ENCODE results near the gene RAMP3. TPM values are rescaled to one million over a fixed set of nuclear protein-coding genes. Genes with fewer than 3 reads are reported as not detected.

RAMP3 gene
- total and polyA plus RNA-seq, 10 of the 15 experiments (the other 5 are each of a cell fraction or from before 2014, with no cell fraction given) = not detected

DNA sequence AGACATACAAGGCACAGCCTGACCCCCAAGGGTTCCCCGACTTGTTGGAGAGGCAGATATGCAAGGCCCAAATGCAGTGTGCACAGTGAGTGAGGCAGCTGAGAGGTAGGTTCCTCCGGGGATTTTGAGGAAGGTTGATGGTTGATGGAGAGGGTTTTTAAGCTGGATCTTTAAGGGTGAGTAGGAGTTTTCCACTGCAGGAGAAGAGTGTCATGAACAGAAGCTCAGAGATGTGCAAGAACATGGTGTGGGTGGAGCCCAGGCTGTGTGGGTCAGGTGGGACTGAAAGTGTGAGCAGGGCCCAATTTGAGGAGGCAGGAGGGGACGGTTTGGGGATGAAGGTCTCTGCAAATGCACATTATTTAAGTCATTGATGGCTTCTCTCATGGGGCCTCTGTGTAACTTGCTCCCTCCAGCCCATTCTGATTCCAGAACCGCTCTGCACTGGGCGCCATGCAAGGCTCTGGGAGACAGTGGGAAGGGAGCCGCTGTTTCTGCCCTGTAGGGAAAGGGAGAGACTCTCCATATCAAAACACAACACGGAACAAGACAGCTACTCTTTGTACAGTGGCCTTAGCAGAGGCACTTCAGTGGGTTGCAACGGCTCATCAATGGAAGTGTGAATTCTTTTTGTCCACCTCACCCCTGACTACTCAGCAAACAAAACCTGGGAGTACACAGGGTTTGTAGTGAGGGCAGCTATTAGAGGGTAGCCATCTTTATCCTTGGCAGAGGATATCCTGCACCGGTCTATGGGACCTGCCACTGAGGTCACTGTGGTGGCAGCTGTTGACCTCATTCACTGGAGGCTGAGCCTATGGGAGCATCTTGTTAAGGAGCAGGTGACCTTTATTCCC, 29.7 kb downstream of the RAMP3 start:
- ChIA-PET CTCF (no interaction called here), SMC1A (ENCODE audit: uncharacterized antibody, unreplicated experiment) (interaction anchor here (0.7 kb wide), 1 partner anchor 230 kb away, joined by 3 read pairs; no protein-coding TSS in a partner anchor), POLR2A (no interaction called here), RAD21 (ENCODE audit: unreplicated experiment) (no interaction called here)
- H3K36me3 ChIP-seq (ENCODE audit: control insufficient read depth in 2 of 2, insufficient read depth in 2 of 2, low read length in 1 of 2) = no peaks in the 10 kb centered on the region
- FAIRE-seq = no peak
- ATAC-seq = no peak
- H2AFZ ChIP-seq (ENCODE audit: control insufficient read depth, low read depth, low read length) = no peak overlapping the region
- 27% methylated on average over 9 of the region's 9 CpGs for WGBS (ENCODE audit: insufficient coverage, insufficient replicate concordance, low lambda C conversion rate, missing lambda C conversion rate)
- no TSS peak for BruUV-seq (replicated peaks)
- no peak overlapping the region for H3K4me3 ChIP-seq
- in situ Hi-C loops (cut with MboI) (no loop called here), intact Hi-C loops (cut with micrococcal nuclease; ENCODE audit: unreplicated experiment) (no loop called here)
- no peaks in the 10 kb centered on the region for H3K79me2 ChIP-seq (ENCODE audit: control insufficient read depth, insufficient read depth, low read length)
- no peaks in the 10 kb centered on the region; a peak in 1 of 4 replicates for H3K27me3 ChIP-seq (replicated peaks in 1 of 2; ENCODE audit: control insufficient read depth in 2 of 2, insufficient read depth in 2 of 2, low read length in 1 of 2)
- no peaks in the 10 kb centered on the region; the same call in 2 of the 3 replicates for H3K9me3 ChIP-seq (replicated peaks; ENCODE audit: control insufficient read depth, insufficient read depth, low read length)
- no peaks in the 10 kb centered on the region for H4K20me1 ChIP-seq (ENCODE audit: control insufficient read depth, insufficient read depth)
- TF ChIP-seq TCF7 (IDR thresholded peaks at IDR 0.05; ENCODE audit: borderline replicate concordance) (no peak), CEBPB (IDR thresholded peaks at IDR 0.05; ENCODE audit: borderline replicate concordance in 1 of 2, low read depth in 2 of 2, low read length in 2 of 2) (no peak), CHD2 (IDR thresholded peaks at IDR 0.05; ENCODE audit: borderline replicate concordance, low read depth, low read length) (no peak), TBL1XR1 (IDR thresholded peaks at IDR 0.05; ENCODE audit: low read depth, low read length) (no peak), CBX3 (IDR thresholded peaks at IDR 0.05; ENCODE audit: borderline replicate concordance, low read depth) (no peak), SPI1 (IDR thresholded peaks at IDR 0.05; ENCODE audit: borderline replicate concordance, insufficient read depth, low read depth, low read length) (no peak), RFX5 (IDR thresholded peaks at IDR 0.05; ENCODE audit: low read depth, low read length) (no peak), GABPA (IDR thresholded peaks at IDR 0.05; ENCODE audit: low read depth) (no peak)
- TF ChIP-seq, protein P1, sequence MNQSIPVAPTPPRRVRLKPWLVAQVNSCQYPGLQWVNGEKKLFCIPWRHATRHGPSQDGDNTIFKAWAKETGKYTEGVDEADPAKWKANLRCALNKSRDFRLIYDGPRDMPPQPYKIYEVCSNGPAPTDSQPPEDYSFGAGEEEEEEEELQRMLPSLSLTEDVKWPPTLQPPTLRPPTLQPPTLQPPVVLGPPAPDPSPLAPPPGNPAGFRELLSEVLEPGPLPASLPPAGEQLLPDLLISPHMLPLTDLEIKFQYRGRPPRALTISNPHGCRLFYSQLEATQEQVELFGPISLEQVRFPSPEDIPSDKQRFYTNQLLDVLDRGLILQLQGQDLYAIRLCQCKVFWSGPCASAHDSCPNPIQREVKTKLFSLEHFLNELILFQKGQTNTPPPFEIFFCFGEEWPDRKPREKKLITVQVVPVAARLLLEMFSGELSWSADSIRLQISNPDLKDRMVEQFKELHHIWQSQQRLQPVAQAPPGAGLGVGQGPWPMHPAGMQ (IDR thresholded peaks at IDR 0.05; ENCODE audit: borderline replicate concordance) = no peak
- TF ChIP-seq, protein P2, sequence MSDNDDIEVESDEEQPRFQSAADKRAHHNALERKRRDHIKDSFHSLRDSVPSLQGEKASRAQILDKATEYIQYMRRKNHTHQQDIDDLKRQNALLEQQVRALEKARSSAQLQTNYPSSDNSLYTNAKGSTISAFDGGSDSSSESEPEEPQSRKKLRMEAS (IDR thresholded peaks at IDR 0.05; ENCODE audit: low read depth, low read length) = no peak
- TF ChIP-seq, protein P3, sequence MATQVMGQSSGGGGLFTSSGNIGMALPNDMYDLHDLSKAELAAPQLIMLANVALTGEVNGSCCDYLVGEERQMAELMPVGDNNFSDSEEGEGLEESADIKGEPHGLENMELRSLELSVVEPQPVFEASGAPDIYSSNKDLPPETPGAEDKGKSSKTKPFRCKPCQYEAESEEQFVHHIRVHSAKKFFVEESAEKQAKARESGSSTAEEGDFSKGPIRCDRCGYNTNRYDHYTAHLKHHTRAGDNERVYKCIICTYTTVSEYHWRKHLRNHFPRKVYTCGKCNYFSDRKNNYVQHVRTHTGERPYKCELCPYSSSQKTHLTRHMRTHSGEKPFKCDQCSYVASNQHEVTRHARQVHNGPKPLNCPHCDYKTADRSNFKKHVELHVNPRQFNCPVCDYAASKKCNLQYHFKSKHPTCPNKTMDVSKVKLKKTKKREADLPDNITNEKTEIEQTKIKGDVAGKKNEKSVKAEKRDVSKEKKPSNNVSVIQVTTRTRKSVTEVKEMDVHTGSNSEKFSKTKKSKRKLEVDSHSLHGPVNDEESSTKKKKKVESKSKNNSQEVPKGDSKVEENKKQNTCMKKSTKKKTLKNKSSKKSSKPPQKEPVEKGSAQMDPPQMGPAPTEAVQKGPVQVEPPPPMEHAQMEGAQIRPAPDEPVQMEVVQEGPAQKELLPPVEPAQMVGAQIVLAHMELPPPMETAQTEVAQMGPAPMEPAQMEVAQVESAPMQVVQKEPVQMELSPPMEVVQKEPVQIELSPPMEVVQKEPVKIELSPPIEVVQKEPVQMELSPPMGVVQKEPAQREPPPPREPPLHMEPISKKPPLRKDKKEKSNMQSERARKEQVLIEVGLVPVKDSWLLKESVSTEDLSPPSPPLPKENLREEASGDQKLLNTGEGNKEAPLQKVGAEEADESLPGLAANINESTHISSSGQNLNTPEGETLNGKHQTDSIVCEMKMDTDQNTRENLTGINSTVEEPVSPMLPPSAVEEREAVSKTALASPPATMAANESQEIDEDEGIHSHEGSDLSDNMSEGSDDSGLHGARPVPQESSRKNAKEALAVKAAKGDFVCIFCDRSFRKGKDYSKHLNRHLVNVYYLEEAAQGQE (IDR thresholded peaks at IDR 0.05; ENCODE audit: low read depth, low read length) = no peak
- H3K27ac ChIP-seq (ENCODE audit: control insufficient read depth, insufficient read depth) = no peak overlapping the region
- no peak overlapping the region for H3K9ac ChIP-seq (ENCODE audit: control insufficient read depth, insufficient read depth, low read length)
- DNase-seq (ENCODE audit: low read depth, low spot score) = no peak
- no peak overlapping the region for H3K4me2 ChIP-seq (ENCODE audit: control insufficient read depth, insufficient read depth)
- H3K4me1 ChIP-seq (ENCODE audit: control insufficient read depth, insufficient read depth, low read length) = no peaks in the 10 kb centered on the region

All from GM12878 (cell line).